Progenitor cell of endocrine pancreas (in vitro differentiated cells): ENCODE data around the gene ANKRD13C. TPM values are rescaled to one million over a fixed set of nuclear protein-coding genes. Genes with fewer than 3 reads are reported as not detected.

Experiments
- DNase-seq: peaks from one replicate; pipeline ENCODE4 v3.0.0; 2021; ENCODE audit warnings: low spot score; ENCODE audit not compliant: unreplicated experiment
- H3K27ac Mint-ChIP-seq: 2 replicates; pipeline ENCODE4 v1.8.0; 2021; ENCODE audit warnings: mild to moderate bottlenecking, moderate library complexity, mixed read lengths
- H3K27me3 Mint-ChIP-seq: 2 replicates; pipeline ENCODE4 v1.8.0; 2021; ENCODE audit warnings: mixed read lengths
- H3K36me3 Mint-ChIP-seq: 2 replicates; pipeline ENCODE4 v1.8.0; 2022; ENCODE audit warnings: mixed read lengths; ENCODE audit not compliant: insufficient read depth
- H3K4me1 Mint-ChIP-seq: 2 replicates; pipeline ENCODE4 v1.8.0; 2021; ENCODE audit warnings: low read depth, mixed read lengths
- H3K4me3 Mint-ChIP-seq: 2 replicates; pipeline ENCODE4 v1.8.0; 2021; ENCODE audit warnings: low read depth, mild to moderate bottlenecking, moderate library complexity, mixed read lengths
- H3K9me3 Mint-ChIP-seq: 2 replicates; pipeline ENCODE4 v1.8.0; 2021; ENCODE audit warnings: low read depth, mixed read lengths
- CTCF ChIP-seq: fragments of 200-600 bp; sonication (generic); IDR thresholded peaks from one replicate; pipeline ENCODE4 v1.5.0; 2021; ENCODE audit warnings: antibody characterized with exemption, mild to moderate bottlenecking; ENCODE audit not compliant: unreplicated experiment
- total RNA-seq: library from RNA; stranded (reverse); gene quantifications from 2 replicates; pipeline ENCODE4 v1.2.1, GENCODE V29; 2021

Gene ANKRD13C
- total RNA-seq, 1 donor from 2014 or later = 21.5 TPM

- no peak for TF ChIP-seq CTCF
- H3K4me1 Mint-ChIP-seq = no peaks in the 10 kb centered on the region
- peaks cover 45% of the 10 kb centered on the region for H3K36me3 Mint-ChIP-seq
- H3K27ac Mint-ChIP-seq = no peak overlapping the region
- DNase-seq = no peak
- no peaks in the 10 kb centered on the region for H3K27me3 Mint-ChIP-seq
- no peak overlapping the region for H3K4me3 Mint-ChIP-seq
- no peaks in the 10 kb centered on the region for H3K9me3 Mint-ChIP-seq
Measured at GRCh38 chr1:70248729-70249128, 105.8 kb downstream of the ANKRD13C start.

DNA sequence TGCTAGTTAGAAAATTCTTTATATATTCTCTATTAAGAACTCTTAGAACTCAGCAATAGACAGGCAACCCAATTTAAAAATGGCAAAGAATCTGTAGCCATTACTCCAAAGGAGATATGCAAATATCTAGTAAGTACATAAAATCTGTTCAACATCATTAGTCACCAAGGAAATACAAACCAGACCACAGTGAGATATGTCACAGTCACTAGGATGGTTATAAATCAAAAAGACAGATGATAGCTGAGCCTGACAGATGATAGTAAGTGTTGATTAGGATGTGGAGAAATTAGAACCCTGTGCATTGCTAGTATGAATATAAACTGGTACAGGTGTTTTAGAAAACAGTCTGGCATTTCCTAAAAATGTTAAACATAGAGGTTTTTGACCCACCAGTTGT is 106.8 kb downstream of the ANKRD13C start:
- no peak for DNase-seq
- no peak for TF ChIP-seq CTCF
- Mint-ChIP-seq H3K27ac (no peak overlapping the region), H3K4me1 (no peaks in the 10 kb centered on the region), H3K4me3 (no peak overlapping the region), H3K27me3 (no peaks in the 10 kb centered on the region), H3K36me3 (peaks cover 46% of the 10 kb centered on the region), H3K9me3 (no peaks in the 10 kb centered on the region)

DNA sequence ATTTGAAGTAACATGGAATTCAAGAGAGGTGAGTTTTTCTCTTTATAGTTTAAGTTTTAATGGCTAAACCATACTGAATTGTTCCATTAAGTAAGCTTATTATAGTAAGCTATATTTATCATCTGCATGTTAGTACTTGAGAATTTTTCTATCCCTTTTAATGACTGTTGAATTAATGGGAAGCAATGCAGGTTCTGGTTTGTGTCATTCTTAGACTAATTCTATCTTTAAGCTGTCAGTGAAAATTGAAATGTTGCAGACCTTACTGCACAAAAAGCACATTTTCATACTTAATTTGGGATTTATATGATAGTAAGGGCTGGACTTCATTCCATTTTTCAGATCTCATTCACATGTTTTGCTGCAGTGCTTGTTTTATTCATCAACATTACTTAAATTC is 107.4 kb downstream of the ANKRD13C start:
- no peak for DNase-seq
- peaks cover 47% of the 10 kb centered on the region for H3K36me3 Mint-ChIP-seq
- H3K4me3 Mint-ChIP-seq = no peak overlapping the region
- H3K4me1 Mint-ChIP-seq = no peaks in the 10 kb centered on the region
- no peak overlapping the region for H3K27ac Mint-ChIP-seq
- TF ChIP-seq CTCF = no peak
- no peaks in the 10 kb centered on the region for H3K27me3 Mint-ChIP-seq
- no peaks in the 10 kb centered on the region for H3K9me3 Mint-ChIP-seq

GRCh38 chr1:70239940-70240339 is 114.6 kb downstream of the ANKRD13C start:
- no peak for DNase-seq
- H3K4me1 Mint-ChIP-seq = no peaks in the 10 kb centered on the region
- peaks cover 29% of the 10 kb centered on the region for H3K36me3 Mint-ChIP-seq
- no peaks in the 10 kb centered on the region for H3K9me3 Mint-ChIP-seq
- H3K4me3 Mint-ChIP-seq = no peak overlapping the region
- no peaks in the 10 kb centered on the region for H3K27me3 Mint-ChIP-seq
- no peak for TF ChIP-seq CTCF
- no peak overlapping the region for H3K27ac Mint-ChIP-seq

GRCh38 chr1:70234733-70235132 is 119.8 kb downstream of the ANKRD13C start:
- no peak for TF ChIP-seq CTCF
- Mint-ChIP-seq H3K36me3 (peaks cover 30% of the 10 kb centered on the region), H3K9me3 (no peaks in the 10 kb centered on the region), H3K27me3 (no peaks in the 10 kb centered on the region), H3K4me3 (no peak overlapping the region), H3K27ac (no peak overlapping the region), H3K4me1 (peaks cover 2% of the 10 kb centered on the region)
- DNase-seq = no peak

- Mint-ChIP-seq H3K27ac (no peak overlapping the region), H3K4me1 (peaks cover 6% of the 10 kb centered on the region), H3K4me3 (no peak overlapping the region), H3K9me3 (no peaks in the 10 kb centered on the region), H3K27me3 (no peaks in the 10 kb centered on the region), H3K36me3 (peaks cover 25% of the 10 kb centered on the region)
- no peak for DNase-seq
- TF ChIP-seq CTCF = no peak
Measured at GRCh38 chr1:70231475-70231874, 123.0 kb downstream of the ANKRD13C start.
